GM19372 (cell line): ENCODE data around the gene GSTT2B.
"Not testable (repeated sequence)": the region's sequence is repeated elsewhere in the genome, so short reads cannot be mapped to it uniquely, and the experiment has no call there.

Source experiments
- ATAC-seq: cut with Tn5 transposase; IDR thresholded peaks from one replicate; pipeline ENCODE4 v1.9.1; 2021; ENCODE audit warnings: mild to moderate bottlenecking, low read depth, moderate library complexity; ENCODE audit not compliant: unreplicated experiment

The GSTT2B gene, protein sequence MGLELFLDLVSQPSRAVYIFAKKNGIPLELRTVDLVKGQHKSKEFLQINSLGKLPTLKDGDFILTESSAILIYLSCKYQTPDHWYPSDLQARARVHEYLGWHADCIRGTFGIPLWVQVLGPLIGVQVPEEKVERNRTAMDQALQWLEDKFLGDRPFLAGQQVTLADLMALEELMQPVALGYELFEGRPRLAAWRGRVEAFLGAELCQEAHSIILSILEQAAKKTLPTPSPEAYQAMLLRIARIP

GRCh38 chr22:23961084-23961771 lies at the start of gene GSTT2B:
GSTT2B (minus strand) TSS chr22:23961195; CDS start chr22:23961131, 64 bp downstream.
- not testable (repeated sequence) for ATAC-seq

GRCh38 chr22:24010018-24010391 lies 49.0 kb upstream of the GSTT2B start:
- no peak for ATAC-seq

- no peak for ATAC-seq
Observed at GRCh38 chr22:24009227-24010017, 48.4 kb upstream of the GSTT2B start.

DNA sequence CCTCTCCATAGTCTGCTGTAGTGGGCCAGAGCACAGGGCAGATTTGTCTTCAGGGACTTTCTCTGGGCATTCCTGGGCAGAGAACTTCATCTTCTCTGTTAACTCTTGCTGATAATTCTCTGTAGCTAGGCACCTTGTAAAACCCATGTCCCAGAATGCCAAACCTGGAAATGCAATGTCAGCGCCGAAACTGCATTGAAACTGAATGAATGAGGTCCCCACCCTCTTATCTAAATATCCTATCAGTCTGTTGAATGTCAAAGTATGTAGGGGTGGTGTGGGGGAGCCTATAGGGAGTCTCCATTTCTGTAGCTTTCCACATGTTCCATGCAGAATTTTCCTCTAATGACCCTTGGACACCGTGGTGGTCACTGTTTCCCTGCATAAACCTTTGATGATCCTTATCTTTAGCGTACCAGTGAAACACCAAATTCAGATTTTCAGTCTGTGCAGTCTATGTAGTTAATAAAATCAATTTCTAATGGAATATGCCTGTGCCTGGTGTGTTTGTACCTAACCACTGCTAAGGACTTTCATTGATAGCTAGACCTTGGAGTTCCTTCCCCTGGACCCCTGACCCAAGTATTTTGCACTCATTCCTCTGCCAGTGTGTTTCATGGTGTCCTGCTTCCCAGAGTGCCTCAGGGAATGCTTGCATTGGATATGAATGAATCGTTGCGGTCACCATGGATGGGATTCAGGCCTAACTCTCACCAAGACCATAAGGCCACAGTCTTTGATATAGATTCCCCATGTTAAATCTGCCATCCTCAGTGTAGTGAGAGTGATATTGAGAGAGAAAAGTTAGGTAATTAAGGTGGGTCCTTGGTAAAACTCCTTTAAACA lies 47.6 kb upstream of the GSTT2B start:
- no peak for ATAC-seq

GRCh38 chr22:24008022-24008283 lies 47.0 kb upstream of the GSTT2B start:
- ATAC-seq, result no peak

DNA sequence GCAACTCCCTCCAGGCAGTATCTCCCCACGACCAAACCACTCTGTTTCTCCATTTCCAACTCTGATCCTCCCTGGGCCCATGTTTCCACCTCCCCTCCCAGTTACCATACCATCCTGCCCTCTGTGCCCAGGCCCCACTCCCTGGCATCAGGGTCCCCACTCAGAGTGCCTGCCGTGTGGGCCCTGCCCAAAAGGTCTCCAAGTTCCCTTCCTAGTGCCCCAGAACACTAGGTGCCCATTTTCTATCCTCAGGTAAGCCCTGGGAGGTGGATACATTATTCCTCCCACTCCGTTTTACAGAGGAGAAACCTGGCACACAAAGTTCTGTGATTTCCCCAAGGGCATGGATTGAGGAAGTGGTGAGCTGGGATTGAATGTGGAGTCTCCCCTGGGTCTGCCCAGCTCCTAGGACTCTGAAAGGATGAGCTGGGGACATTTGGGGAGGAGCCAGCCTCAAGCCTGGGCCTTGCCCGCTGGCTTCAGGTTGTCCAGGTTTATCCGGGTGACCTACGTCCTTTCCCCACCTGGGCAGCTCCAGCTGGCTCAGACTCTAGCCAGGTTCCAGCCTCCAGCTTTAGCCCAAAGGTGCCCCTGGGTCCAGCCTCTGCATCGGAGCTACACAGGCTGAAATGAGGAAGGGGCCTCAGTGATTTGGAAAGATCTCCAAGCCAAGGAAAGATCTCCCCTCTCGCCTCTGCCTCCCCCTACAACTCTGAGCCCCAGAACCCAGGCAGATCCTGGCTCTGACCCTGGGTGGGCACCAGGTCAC lies 46.4 kb upstream of the GSTT2B start:
- ATAC-seq, result no peak

- no peak for ATAC-seq
Observed at GRCh38 chr22:24006914-24007214, 45.9 kb upstream of the GSTT2B start.

GRCh38 chr22:24006207-24006913 lies 45.4 kb upstream of the GSTT2B start:
- no peak for ATAC-seq

DNA sequence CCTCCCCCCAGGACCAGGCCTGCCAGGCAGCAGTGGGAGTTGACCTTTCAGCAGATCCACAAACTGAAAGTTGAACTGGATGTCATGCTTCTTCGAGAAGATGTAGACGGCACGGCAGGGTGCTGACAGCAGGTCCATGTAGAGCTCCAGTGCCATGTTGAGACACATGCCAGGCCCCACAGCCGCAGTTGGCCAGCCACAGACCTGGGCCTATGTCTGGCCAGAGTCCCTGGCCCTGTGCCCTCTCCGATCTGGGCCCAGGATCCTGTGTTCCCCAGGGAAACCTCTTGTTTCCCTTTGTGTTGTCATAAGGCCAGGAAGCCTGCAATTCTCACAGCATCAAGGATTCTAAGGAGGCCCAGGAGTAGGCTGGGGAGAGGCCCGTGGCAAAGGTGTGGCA lies 44.2 kb upstream of the GSTT2B start, which contains the start of gene GSTT4:
GSTT4 (minus strand) TSS at position 253 of the 400 bp plus-strand sequence; CDS start at position 156, 97 bp downstream.
- ATAC-seq, result no peak

GRCh38 chr22:24003887-24004286 lies 42.9 kb upstream of the GSTT2B start:
- ATAC-seq, result no peak

GRCh38 chr22:24002851-24003250 lies 41.9 kb upstream of the GSTT2B start:
- ATAC-seq, result no peak

DNA sequence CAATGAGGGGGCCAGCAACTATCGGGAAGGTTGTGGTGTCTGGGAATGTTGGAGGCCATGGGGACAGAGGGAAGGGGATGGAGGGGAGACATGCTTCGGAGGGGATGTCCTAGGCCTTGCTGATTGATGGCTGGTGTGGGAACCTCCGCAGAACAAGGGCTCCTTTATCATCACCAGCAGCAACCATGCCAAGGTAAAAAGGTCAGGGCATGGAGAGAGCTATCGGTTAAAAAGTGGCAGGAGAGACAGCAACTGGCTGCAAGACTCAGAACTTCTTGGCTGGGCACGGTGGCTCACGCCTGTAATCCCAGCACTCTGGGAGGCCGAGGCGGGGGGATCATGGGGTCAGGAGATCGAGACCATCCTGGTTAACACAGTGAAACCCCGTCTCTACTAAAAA lies 41.3 kb upstream of the GSTT2B start:
- no peak for ATAC-seq

DNA sequence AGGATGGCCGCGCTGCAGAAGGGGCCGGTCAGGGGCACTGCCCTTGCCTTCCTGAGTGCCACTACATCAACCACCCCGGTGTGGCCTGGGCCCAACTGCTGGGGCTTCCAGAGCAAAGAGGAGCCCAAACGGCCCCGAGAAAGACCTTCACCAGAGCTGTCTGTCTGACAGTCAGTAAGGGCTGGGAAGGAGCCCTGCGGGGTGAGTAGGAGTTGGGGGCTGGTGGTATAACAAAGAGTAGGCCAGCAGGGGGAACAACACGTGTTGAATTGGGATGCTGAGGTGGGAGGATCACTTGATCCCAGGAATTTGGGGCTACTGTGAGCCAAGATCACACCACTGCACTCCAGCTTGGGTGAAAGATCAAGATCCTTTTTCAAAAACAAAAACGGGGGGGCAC lies 40.3 kb upstream of the GSTT2B start:
- ATAC-seq, result no peak

DNA sequence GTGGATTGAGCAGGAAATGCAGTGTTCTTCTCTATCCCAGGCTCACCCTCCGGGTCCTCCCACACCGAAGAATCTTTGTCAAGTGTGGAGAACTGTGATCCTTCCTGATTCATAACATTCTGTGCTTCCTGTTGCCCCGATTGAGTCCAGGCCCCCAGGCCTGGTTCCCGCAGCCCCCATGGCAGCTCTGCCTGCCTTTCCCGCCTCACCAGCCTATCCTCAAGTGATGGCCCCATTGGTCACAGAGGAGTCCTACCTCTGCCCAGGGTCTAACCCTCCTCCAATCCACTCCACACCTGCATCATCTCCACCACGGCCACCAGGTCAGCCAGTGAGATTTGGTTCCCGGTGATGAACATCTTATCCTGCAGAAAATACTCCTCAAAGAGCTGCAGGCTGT lies 38.8 kb upstream of the GSTT2B start:
- not testable (repeated sequence) for ATAC-seq

- no peak for ATAC-seq
Observed at GRCh38 chr22:23997092-23997491, 36.1 kb upstream of the GSTT2B start.

DNA sequence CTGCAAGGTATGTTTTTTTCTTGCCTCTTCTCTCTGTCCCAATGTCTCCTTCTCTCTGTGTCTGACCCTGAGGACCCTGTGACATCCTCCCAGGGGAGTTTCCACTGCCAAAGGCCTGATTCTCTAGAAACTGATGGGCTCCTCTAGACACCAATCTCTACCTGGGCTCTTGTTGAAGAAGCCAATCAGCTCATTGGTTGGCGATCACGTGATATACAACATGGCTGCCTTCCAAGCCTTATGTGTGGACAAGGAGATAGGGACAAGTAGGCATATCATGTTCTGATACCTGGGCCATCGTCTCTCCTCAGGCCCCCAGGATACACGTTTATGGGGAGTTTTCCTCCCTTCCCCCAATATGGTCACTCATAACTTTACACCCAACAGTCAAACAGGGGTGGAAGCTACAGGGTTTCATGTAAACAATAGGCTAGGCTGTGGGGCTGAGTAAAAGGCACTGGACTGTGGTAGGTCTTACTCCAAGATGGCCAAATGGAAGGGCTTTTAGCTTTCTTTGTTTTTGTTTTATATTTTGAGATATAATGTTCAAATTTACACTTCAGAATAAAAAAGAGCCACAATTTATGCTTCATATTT lies 32.7 kb upstream of the GSTT2B start:
- not testable (repeated sequence) for ATAC-seq

DNA sequence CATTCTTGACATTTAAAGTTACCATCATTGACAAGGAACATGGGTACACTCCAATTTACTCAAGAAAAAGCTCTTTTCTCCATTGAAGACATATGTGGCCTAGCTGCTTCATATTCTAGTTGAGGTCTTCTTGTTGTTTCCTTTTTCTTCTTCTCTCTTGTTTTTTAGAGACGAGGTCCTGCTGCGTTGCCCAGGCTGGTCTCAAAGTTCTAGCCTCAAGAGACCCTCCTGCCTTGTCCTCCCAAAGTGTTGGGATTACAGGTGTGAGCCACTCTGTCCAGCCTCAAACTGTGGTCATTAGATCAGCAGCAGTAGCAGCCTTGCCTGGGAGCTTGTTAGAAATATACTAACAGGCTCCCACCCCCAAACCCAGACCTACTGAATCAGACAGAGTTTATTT lies 32.1 kb upstream of the GSTT2B start:
- not testable (repeated sequence) for ATAC-seq

- not testable (repeated sequence) for ATAC-seq
Observed at GRCh38 chr22:23989583-23990244, 28.7 kb upstream of the GSTT2B start.
